Activated CD8-positive, alpha-beta memory T cell treated with anti-CD3 and anti-CD28 coated beads, Interleukin-2, amount 50 U/mL, for 1 hour (primary cell): ENCODE data around the gene ZMYND15.
A peak's percentile ranks its signal among the peaks of the same experiment; 100 is the strongest.
"Not testable (repeated sequence)": the region's sequence is repeated elsewhere in the genome, so short reads cannot be mapped to it uniquely, and the experiment has no call there.

Experiments
- DNase-seq: peaks from one replicate; pipeline ENCODE4 v3.0.0-alpha.2; 2020; ENCODE audit errors: extremely low read depth

The ZMYND15 gene, protein sequence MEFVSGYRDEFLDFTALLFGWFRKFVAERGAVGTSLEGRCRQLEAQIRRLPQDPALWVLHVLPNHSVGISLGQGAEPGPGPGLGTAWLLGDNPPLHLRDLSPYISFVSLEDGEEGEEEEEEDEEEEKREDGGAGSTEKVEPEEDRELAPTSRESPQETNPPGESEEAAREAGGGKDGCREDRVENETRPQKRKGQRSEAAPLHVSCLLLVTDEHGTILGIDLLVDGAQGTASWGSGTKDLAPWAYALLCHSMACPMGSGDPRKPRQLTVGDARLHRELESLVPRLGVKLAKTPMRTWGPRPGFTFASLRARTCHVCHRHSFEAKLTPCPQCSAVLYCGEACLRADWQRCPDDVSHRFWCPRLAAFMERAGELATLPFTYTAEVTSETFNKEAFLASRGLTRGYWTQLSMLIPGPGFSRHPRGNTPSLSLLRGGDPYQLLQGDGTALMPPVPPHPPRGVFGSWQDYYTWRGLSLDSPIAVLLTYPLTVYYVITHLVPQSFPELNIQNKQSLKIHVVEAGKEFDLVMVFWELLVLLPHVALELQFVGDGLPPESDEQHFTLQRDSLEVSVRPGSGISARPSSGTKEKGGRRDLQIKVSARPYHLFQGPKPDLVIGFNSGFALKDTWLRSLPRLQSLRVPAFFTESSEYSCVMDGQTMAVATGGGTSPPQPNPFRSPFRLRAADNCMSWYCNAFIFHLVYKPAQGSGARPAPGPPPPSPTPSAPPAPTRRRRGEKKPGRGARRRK

DNA sequence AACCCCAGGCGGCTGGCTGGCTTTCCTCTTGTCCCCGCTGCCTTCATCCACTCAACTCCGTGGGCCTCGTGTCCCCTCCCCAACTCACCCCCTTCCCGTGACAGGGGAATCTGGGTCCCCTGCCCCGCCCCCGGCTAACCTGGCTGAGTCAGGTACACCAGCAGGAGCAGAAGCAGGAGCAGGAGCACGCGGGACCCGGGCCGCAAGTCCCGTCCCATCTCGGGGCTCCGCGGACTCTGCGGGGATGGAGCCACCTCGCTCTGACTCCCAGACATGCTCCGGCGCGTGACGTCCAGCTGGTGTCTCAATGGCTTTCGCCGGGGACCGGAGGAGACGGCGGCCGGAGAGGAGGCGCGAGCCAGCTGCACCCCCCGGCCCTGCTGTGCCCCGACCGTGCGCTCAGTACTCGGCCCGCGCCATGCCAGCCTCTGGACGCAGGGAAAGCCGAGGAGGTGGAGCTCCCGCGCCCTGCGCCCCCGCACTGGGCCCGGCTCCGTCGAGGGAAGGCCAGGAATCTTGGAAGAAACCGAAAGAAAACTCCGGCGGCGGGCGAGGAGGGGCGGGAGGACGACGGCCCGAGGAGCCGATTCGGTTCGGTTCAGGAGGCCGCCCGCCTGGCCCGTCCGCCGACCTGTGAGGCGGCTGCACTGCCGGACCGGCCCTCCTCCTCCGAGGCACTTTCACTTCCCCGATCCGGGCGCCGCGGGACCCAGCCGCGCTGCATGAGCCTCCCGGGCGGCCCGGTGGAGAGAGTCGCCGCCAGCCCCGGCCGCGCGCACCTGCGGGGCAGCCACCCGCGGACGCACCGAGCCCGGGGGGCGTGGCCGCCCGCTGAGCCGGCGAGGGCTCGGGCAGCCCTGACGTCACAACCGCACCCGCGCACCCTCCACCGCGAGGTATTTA, at the start of gene ZMYND15, which contains the start of gene CXCL16:
TSS of gene ZMYND15 (plus strand) at position 712 of the 903 bp plus-strand sequence. CDS start 716 bp downstream, outside the sequence.
TSS of gene CXCL16 (minus strand) at position 807 of the 903 bp plus-strand sequence. CDS start at position 218, 589 bp downstream.
- DNase-seq = no peak

DNA sequence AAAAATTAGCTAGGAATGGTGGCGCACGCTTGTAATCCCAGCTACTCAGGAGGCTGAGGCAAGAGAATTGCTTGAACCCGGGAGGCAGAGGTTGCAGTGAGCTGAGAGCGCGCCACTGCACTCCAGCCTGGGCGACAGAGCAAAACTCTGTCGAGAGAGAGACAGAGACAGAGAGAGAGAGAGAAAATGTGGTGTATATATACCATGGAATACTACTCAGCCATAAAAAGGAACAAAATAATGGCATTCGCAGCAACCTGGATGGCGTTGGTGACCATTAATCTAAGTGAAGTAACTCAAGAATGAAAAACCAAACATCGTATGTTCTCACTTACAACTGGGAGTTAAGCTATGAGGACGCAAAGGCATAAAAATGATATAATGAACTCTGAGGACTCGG, 49.8 kb upstream of the ZMYND15 start:
- not testable (repeated sequence) for DNase-seq

DNA sequence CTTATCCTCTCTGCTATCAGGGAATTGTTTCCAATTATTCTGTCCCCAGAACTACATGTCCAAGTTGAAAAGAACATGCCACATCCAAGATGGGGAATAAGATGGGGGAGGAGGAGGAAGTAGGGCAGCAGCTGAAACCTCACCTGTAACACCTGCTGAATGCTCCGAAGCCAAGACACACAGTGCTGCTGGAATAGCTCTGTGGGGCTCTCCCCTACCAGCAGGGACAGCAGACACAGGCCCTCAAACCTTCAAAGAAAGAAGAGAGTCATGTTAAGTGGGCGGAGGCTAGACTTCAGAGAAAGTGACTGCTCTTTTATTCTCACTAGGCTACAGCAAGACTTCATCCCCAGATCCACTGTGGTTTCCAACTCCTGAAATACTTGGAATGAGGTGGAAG, 48.9 kb upstream of the ZMYND15 start:
- DNase-seq = no peak

DNA sequence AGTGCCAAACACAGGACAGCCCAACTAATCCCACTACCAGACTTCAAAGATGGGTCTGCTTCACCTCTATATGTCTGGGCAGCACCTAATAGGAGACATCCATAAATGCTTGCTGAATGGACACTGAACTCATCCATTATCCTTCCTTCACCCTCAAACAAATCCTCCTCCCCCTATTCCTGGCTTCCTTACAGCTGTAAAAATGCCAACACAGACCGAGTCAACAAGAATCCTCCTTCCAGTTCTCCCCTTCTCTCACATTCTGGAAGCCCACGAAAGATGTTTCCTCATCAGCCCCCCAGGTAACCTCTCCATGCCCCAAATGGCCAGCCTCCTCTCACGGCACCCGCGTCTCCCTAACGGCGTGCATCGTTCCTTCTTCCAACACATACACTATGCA, 47.9 kb upstream of the ZMYND15 start:
- DNase-seq = no peak

DNA sequence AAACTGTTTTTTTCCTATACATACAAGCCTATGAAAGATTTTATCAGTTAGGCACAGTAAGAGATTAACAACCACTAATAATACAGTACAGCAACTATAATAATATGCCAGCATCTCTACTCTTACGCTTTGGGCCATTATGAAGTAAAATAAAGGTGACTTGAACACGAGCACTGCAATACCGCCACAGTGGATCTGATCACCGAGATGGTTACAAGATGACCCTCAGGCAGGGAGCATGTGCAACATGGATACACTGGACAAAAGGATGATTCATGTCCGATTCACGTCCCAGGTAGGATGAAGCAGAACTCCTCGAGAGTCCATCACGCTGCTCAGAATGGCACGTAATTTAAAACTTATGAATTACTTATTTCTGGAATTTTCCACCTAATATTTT, 46.2 kb upstream of the ZMYND15 start:
- no peak for DNase-seq

DNA sequence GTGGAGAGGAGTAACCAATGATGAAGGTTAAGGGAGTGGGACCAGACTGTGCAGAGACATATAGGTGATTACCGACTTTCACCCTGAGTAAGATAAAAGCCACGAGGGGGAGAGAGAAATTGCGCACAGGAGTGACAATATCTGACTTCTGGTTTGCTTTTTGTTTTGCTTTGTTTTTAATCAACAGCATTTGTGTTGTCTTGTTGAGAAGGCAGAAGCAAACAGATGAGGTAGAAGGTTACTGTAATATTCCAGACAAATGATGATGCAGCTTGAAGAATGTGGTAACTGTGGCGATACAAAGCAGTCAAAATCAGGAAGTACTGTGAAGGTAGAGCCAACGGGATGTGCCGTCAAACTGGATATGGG, 43.2 kb upstream of the ZMYND15 start:
- no peak for DNase-seq

DNA sequence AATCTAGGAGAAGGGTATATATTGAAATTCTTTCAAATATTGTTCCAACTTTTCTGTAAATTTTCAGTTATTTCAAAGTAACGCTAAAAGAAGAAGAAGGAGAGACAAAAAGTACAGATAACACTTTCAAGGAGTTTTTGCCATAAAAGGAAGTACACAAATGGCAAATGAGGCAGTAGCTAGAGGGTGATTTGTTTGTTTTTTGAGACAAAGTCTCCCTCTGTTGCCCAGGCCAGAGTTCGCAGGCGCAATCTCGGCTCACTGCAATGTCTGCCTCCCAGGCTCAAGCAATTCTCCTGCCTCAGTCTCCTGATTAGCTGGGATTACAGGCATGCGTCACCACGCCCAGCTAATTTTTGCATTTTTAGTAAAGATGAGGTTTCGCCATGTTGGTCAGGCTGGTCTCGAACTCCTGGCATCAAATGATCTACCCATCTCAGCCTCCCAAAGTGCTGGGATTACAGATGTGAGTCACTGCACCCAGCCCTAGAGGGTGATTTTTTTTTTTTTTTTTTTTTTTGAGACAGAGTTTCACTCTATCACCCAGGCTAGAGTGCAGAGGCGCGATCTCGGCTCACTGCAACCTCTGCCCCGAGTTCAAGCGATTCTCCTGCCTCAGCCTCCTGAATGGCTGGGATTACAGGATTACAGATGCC, 40.1 kb upstream of the ZMYND15 start:
- not testable (repeated sequence) for DNase-seq

DNA sequence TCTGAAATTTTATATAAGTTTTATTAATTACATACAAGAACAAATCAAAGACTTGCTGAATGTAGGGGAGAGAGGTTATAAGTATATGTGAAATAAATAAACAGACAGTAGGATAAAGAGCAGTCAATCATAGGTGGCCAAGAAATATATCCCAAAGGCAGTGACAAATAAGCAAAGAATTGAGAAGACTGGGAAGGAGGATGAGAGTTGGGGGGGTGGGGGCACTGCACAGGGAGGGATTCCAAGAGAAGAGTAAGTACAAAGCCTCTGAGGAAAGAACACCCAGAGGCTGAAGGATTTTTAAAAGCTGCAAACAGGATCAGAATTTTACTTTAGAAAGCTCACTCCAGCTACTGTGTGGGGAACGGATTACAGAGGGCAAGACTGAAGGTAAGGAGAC, 38.5 kb upstream of the ZMYND15 start:
- DNase-seq = no peak

DNA sequence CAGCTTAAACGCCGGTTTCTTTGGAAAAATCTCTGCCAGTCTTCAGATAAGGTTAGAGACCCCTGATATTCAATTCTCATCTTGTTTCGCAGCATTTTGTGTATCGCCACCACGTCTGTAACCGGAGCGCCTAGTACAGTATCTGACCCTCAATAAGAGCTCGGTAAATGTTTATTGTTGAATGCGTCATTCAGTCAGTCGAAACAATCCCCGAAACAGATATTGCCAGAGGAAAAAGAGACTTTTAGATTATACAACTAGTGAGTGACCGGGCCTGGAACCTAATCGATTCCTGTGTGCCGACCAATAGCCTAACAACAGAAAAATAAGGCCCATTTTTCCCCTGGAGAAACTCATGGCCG, 36.3 kb upstream of the ZMYND15 start:
- no peak for DNase-seq

DNA sequence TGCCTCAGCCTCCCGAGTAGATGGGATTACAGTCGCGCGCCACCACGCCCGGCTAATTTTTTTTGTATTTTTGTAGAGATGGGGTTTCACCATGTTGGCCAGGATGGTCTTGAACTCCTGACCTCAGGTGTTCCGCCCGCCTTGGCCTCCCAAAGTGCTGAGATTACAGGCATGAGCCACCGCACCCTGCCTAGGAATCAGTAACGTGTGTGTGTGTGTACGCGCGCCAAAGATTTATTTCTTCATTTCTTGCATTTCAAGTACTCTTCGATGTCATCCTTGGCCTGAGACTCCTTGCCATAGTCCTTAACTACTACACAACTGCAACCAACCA, 35.1 kb upstream of the ZMYND15 start:
- not testable (repeated sequence) for DNase-seq

DNA sequence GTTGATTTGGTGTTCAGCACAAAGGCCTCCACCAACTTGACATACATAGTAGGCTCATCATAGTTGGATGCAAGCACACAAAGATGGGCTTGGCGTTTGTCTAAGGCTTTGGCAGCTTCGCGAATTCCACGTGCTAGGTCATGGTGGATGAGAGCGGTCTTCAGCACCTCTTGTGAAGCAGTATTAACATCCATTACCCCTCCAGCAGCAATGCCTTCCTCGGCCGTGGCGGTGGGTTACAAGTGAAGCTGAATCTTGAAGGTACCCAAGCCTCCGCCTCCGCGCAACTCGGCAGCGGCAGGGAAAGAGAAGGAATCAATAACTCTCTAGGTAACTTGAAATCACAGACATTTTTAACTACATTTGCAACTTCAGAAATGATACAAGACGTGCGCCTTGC, 34.6 kb upstream of the ZMYND15 start:
- no peak for DNase-seq

DNA sequence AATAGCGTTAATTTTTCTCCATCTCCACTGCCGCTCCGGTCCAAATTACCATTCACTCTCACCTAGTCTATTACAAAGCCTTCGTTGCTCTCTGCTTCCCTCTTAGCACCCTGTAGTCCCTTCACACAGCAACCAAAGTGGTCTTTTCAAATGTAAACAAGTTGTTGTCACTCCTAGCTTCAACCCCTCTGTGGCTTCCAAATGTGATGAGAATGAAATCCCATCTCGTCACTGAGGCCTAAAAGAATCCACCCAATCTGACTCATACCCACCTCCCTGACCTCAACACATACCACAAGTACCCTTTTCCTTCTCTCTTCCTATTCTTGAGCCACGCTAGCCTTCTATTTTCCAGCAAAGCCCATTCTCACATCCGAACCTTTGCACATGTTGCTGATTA, 33.5 kb upstream of the ZMYND15 start:
- DNase-seq = no peak

DNA sequence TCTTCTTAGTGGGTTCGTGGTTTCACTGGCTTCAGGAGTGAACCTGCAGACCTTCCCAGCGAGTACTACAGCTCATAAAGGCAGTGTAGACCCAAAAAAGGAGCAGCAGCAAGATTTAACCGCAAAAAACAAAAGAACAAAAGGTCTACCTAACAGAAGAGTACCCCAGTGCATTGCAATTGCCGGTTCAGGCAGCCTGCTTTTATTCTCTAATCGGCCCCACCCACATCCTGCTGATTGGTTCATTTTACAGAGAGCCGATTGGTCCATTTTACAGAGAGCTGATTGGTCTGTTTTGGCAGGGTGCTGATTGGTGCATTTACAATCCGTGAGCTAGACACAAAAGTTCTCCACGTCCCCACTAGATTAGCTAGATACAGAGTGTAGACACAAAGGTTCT, 31.2 kb upstream of the ZMYND15 start:
- DNase-seq = no peak

DNA sequence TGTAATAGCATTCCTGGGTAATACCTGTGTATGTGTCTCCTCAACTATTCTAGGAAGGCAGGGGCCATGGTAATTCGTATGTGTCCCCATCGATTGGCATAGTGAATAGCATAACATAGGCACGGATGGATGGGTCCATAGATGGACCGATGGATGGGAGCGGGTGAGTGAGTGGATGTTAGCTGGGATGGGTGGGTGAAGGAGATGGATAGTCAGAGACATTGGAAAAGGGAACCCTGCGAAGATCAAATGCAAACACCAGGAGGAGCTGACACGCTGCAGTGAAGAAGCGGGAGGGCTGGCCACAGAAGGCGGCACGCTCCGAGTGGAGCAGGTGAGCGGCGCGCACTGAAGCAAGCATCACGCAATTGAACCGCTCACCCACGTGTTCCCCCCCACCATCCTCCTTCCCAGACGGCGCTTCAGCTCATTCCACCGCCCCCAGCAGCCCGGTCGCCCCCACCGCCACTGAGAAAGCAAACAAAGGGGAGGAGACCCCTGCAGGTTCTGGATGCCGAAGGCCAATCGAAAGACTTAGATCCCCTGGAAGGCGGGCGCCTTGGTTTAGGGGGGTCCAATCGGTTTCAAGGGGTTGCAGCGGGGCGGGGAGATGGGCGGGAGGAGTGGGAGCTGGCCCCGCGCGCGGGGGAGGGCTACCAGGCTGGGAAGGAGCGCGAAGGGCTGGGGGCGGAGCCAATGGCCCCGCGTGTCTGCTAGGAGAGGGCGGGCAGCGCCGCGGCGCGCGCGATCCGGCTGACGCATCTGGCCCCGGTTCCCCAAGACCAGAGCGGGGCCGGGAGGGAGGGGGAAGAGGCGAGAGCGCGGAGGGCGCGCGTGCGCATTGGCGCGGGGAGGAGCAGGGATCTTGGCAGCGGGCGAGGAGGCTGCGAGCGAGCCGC, 29.6 kb upstream of the ZMYND15 start, which contains the start of gene ARRB2:
TSS of gene ARRB2 (plus strand) at position 839 of the 899 bp plus-strand sequence. CDS start 90 bp downstream, outside the sequence.
- peak; percentile 98 for DNase-seq

DNA sequence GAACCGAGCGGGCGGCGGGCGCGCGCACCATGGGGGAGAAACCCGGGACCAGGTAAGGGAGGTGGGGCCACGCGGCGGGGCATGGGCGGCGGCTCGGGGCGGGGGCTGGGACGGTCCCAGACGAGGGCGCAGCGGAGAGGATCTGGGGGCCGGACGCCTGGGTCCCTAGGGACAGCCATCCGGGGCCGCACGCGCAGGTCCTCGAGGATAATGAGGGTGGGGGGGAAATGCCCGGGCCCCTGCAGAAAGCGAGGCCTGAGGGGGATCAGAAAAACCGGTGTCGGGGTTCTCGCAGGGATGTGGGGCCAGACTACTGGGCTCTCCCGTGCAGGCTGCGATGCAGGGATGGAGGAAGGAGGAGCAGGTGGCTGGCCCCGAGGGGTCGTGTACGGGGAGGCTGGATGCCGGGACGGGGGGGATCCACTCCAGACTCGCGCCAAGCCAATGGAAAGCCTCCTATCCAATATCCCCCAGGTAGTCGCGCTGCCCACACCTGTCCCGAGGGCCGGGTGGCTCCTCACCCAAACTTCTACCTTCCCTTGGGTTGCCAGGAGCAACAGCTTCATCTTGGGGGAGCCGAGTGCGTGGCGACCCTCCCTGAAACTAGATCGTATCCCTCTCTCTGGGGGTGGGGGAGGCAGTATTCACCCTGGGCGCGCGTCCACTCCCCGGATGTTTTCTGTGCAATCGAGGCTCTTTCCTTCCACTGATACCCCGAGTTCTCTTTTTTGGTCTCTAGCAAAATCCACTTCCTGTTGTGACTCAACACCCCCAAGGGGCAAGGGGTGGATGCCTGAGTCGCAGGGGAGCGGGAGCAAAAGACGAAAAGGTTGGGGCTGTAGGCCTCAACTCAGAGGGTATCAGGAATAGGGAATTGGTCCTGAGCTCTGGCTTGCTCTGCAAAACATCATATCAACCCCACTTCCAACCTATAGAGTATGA, 28.7 kb upstream of the ZMYND15 start:
- peak; percentile 27 for DNase-seq

DNA sequence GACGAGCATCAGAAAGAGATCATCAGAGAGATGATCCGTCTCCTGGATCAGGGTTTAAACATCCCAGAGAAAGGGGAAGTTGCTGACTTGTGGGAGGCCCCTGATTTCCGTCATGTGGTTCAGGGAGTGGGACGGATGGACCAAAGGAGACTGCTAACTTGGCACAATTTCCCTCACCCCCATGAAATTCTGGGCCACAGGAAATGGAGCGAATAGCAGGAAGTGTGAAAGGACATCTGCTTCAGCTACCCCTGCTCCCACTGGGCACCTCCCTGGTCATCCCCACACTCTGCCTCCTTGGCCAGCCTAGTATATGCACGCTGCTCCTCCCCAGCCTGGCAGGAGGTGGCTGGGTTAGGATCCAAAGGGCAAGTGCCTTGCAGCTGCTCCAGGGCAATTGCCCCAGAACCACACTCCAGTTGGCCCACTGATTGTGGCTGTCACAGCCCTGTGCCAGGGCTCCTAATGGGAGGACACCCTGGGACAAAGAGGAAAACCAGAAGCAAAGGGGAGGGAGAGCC, 27.9 kb upstream of the ZMYND15 start:
- DNase-seq = no peak

DNA sequence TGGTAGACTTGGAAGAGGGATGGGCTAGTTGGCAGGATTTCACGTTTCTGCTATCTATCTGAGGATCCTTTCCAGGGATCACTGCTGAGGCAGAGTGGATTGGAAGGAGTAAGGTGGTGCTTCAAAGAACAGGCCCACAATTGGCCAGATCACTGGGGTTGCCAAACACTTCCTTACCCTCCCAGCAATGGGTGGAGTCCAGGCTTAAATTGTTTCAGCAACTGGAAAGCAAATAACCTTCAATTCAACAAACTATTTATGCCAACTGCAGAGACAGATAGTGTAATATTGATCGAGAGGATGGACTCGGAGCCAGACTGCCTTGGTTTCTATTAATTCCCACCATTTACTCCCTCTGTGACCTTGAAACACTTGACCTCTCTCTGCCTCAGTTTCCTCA, 27.1 kb upstream of the ZMYND15 start:
- DNase-seq = no peak

DNA sequence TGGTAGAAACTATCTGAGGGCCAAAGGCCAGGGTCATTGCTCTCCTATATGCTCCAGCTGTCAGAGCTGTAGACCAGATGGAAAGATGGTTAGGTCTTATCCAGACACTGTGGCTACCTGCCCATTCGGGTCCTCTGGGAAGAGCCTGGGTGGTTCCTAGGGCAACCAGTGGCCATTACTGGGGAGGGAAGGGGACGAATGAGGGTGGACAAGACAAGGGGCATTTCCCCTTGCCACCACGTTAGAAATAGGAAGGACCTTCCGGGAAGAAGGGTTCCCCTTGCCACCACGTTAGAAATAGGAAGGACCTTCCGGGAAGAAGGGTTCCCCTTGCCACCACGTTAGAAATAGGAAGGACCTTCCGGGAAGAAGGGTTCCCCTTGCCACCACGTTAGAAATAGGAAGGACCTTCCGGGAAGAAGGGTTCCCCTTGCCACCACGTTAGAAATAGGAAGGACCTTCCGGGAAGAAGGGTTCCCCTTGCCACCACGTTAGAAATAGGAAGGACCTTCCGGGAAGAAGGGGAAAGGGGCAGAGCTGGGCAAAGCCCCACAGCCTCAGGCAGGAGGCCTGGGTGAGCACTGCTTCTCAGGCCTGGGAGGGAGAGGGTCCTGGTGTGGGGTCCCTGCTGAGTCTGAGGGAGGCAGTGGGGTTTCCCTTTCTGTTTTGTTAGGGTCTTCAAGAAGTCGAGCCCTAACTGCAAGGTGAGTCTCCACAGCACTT, 25.1 kb upstream of the ZMYND15 start:
- DNase-seq = not testable (repeated sequence)
